ENCODE measurements around the gene EIF4G2. TPM values are rescaled to one million over a fixed set of nuclear protein-coding genes. Genes with fewer than 3 reads are reported as not detected.

The EIF4G2 gene
- total and polyA plus RNA-seq, 2 of the 8 experiments (the other 6 are each of a cell fraction or from before 2014, with no cell fraction given), result 438 to 964 TPM

GRCh38 chr11:10770626-10771254 is 38.0 kb downstream of the EIF4G2 start (continued):
- TF ChIP-seq, protein P1, sequence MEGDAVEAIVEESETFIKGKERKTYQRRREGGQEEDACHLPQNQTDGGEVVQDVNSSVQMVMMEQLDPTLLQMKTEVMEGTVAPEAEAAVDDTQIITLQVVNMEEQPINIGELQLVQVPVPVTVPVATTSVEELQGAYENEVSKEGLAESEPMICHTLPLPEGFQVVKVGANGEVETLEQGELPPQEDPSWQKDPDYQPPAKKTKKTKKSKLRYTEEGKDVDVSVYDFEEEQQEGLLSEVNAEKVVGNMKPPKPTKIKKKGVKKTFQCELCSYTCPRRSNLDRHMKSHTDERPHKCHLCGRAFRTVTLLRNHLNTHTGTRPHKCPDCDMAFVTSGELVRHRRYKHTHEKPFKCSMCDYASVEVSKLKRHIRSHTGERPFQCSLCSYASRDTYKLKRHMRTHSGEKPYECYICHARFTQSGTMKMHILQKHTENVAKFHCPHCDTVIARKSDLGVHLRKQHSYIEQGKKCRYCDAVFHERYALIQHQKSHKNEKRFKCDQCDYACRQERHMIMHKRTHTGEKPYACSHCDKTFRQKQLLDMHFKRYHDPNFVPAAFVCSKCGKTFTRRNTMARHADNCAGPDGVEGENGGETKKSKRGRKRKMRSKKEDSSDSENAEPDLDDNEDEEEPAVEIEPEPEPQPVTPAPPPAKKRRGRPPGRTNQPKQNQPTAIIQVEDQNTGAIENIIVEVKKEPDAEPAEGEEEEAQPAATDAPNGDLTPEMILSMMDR (IDR thresholded peaks at IDR 0.05; ENCODE audit: control extremely low read depth in 1 of 3, insufficient read depth in 1 of 3, low read depth in 1 of 3, low read length in 3 of 3), result peak; percentile 12 to 84 (median 60)
- TF ChIP-seq TCF12 (IDR thresholded peaks at IDR 0.05; ENCODE audit: low read depth, low read length) (no peak), KDM5A (IDR thresholded peaks at IDR 0.05; ENCODE audit: low read length) (no peak), POLR2A (IDR thresholded peaks at IDR 0.05; ENCODE audit: control extremely low read depth in 1 of 2, low read depth in 2 of 2, low read length in 2 of 2) (no peak), TAF1 (IDR thresholded peaks at IDR 0.05; ENCODE audit: low read depth, low read length) (no peak), SAP30 (IDR thresholded peaks at IDR 0.05; ENCODE audit: insufficient read depth, insufficient replicate concordance, low read length) (no peak), CBX5 (IDR thresholded peaks at IDR 0.05; ENCODE audit: low read depth, low read length) (no peak)
- TF ChIP-seq, protein P2, sequence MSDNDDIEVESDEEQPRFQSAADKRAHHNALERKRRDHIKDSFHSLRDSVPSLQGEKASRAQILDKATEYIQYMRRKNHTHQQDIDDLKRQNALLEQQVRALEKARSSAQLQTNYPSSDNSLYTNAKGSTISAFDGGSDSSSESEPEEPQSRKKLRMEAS (IDR thresholded peaks at IDR 0.05), result no peak

Data from H1 (cell line).